H9 (cell line): ENCODE results near the gene GPR155. TPM values are rescaled to one million over a fixed set of nuclear protein-coding genes. Genes with fewer than 3 reads are reported as not detected.

Experiments
- DNase-seq: peaks from one replicate; pipeline ENCODE4 v3.0.0-alpha.2; 2017
- H2AFZ ChIP-seq: one replicate; pipeline ENCODE4 v1.6.1; 2013; ENCODE audit warnings: mild to moderate bottlenecking, low read length, control low read depth, moderate library complexity
- H2AK5ac ChIP-seq: 2 replicates; pipeline ENCODE4 v1.6.1; 2013; ENCODE audit warnings: low read length, control low read depth, mixed read lengths; ENCODE audit not compliant: insufficient read length
- H2BK120ac ChIP-seq: one replicate; pipeline ENCODE4 v1.6.1; 2013; ENCODE audit warnings: low read depth, mild to moderate bottlenecking, low read length, control low read depth, inconsistent platforms; ENCODE audit not compliant: poor library complexity, severe bottlenecking
- H2BK12ac ChIP-seq: 2 replicates; pipeline ENCODE4 v1.6.1; 2013; ENCODE audit warnings: low read length, control low read depth, mixed read lengths, low read depth; ENCODE audit not compliant: insufficient read length
- H2BK15ac ChIP-seq: 2 replicates; pipeline ENCODE4 v1.6.1; 2013; ENCODE audit warnings: low read depth, low read length, control low read depth
- H2BK20ac ChIP-seq: one replicate; pipeline ENCODE4 v1.6.1; 2013; ENCODE audit warnings: low read depth, mild to moderate bottlenecking, low read length, control low read depth, inconsistent platforms; ENCODE audit not compliant: poor library complexity, severe bottlenecking
- H2BK5ac ChIP-seq: 2 replicates; pipeline ENCODE4 v1.6.1; 2013; ENCODE audit warnings: low read length, control low read depth, mixed read lengths; ENCODE audit not compliant: insufficient read length
- H3K14ac ChIP-seq: 2 replicates; pipeline ENCODE4 v1.6.1; 2013; ENCODE audit warnings: low read length, control low read depth; ENCODE audit not compliant: insufficient read depth
- H3K18ac ChIP-seq: 2 replicates; pipeline ENCODE4 v1.6.1; 2013; ENCODE audit warnings: low read depth, mild to moderate bottlenecking, mixed read lengths, low read length, control low read depth; ENCODE audit not compliant: insufficient read length
- H3K23ac ChIP-seq: 2 replicates; pipeline ENCODE4 v1.6.1; 2013; ENCODE audit warnings: low read length, control low read depth, mixed read lengths, low read depth; ENCODE audit not compliant: insufficient read length
- H3K23me2 ChIP-seq: 2 replicates; pipeline ENCODE4 v1.6.1; 2013; ENCODE audit warnings: low read depth, mild to moderate bottlenecking, mixed read lengths, low read length, control low read depth; ENCODE audit not compliant: insufficient read length, poor library complexity, severe bottlenecking
- H3K27ac ChIP-seq: 2 replicates; pipeline ENCODE4 v1.5.1; 2013; ENCODE audit warnings: low read length, control low read depth, mixed read lengths, low read depth; ENCODE audit not compliant: insufficient read length
- H3K27me3 ChIP-seq: 2 replicates; pipeline ENCODE4 v1.6.1; 2013; ENCODE audit warnings: low read length, control low read depth, inconsistent platforms; ENCODE audit not compliant: insufficient read depth
- H3K4ac ChIP-seq: 2 replicates; pipeline ENCODE4 v1.6.1; 2013; ENCODE audit warnings: low read depth, mild to moderate bottlenecking, control low read depth, inconsistent platforms, low read length, moderate library complexity
- H3K4me1 ChIP-seq: 2 replicates; pipeline ENCODE4 v1.6.1; 2013; ENCODE audit warnings: low read length, control low read depth, inconsistent platforms; ENCODE audit not compliant: insufficient read depth
- H3K4me2 ChIP-seq: 2 replicates; pipeline ENCODE4 v1.6.1; 2013; ENCODE audit warnings: low read length, control low read depth, mixed read lengths; ENCODE audit not compliant: insufficient read length, insufficient read depth
- H3K56ac ChIP-seq: 2 replicates; pipeline ENCODE4 v1.6.1; 2013; ENCODE audit warnings: low read depth, mild to moderate bottlenecking, mixed read lengths, low read length, control low read depth; ENCODE audit not compliant: insufficient read length
- H3K79me1 ChIP-seq: 2 replicates; pipeline ENCODE4 v1.6.1; 2013; ENCODE audit warnings: low read depth, mild to moderate bottlenecking, moderate library complexity, low read length, control low read depth, inconsistent platforms; ENCODE audit not compliant: insufficient read depth, poor library complexity, severe bottlenecking
- H3K79me2 ChIP-seq: 2 replicates; pipeline ENCODE4 v1.6.1; 2013; ENCODE audit warnings: low read length, control low read depth, inconsistent platforms; ENCODE audit not compliant: insufficient read depth
- H3K9ac ChIP-seq: 2 replicates; pipeline ENCODE4 v1.6.1; 2013; ENCODE audit warnings: low read length, control low read depth, mixed read lengths; ENCODE audit not compliant: insufficient read length; ENCODE audit errors: extremely low read depth
- H3K9me3 ChIP-seq: one replicate; pipeline ENCODE4 v1.6.1; 2013; ENCODE audit warnings: low read depth, low read length, inconsistent platforms; ENCODE audit not compliant: control insufficient read depth
- H3T11ph ChIP-seq: one replicate; pipeline ENCODE4 v1.6.1; 2013; ENCODE audit warnings: mild to moderate bottlenecking, low read length, control low read depth, inconsistent platforms
- H4K20me1 ChIP-seq: one replicate; pipeline ENCODE4 v1.6.1; 2013; ENCODE audit not compliant: control insufficient read depth, insufficient read length, insufficient read depth
- H4K5ac ChIP-seq: 2 replicates; pipeline ENCODE4 v1.6.1; 2013; ENCODE audit warnings: low read depth, mild to moderate bottlenecking, mixed read lengths, low read length, control low read depth; ENCODE audit not compliant: insufficient read length
- H4K8ac ChIP-seq: replicated peaks from 2 replicates; pipeline ENCODE4 v1.6.1; 2013; ENCODE audit warnings: low read length, control low read depth, mixed read lengths, low read depth; ENCODE audit not compliant: insufficient read length
- H4K91ac ChIP-seq: 2 replicates; pipeline ENCODE4 v1.6.1; 2013; ENCODE audit warnings: low read depth, mild to moderate bottlenecking, moderate library complexity, mixed read lengths, low read length, control low read depth; ENCODE audit not compliant: insufficient read length
- H3K27ac Mint-ChIP-seq, 3 experiments: 2 replicates in 2 of 3; 3 replicates in 1 of 3; pipeline ENCODE4 v1.8.0; 2020 to 2021; ENCODE audit warnings: mixed read lengths in 3 of 3, mild to moderate bottlenecking in 1 of 3, moderate library complexity in 1 of 3
- H3K27me3 Mint-ChIP-seq: 2 replicates; pipeline ENCODE4 v1.8.0; 2021; ENCODE audit warnings: low read depth, mild to moderate bottlenecking, moderate library complexity, mixed read lengths
- H3K36me3 Mint-ChIP-seq, 3 experiments: 2 replicates in 2 of 3; 3 replicates in 1 of 3; pipeline ENCODE4 v1.8.0; 2020 to 2021; ENCODE audit warnings: low read depth in 3 of 3, mixed read lengths in 3 of 3; ENCODE audit not compliant: insufficient read depth in 1 of 3
- H3K4me1 Mint-ChIP-seq, 2 experiments: 2 replicates each; pipeline ENCODE4 v1.8.0; 2020; ENCODE audit warnings: mixed read lengths in 2 of 2
- H3K4me3 Mint-ChIP-seq, 2 experiments: 2 replicates in 1 of 2; 3 replicates in 1 of 2; pipeline ENCODE4 v1.8.0; 2020 to 2021; ENCODE audit warnings: mild to moderate bottlenecking in 2 of 2, mixed read lengths in 2 of 2, moderate library complexity in 1 of 2
- H3K9me3 Mint-ChIP-seq, 2 experiments: 2 replicates in 1 of 2; 3 replicates in 1 of 2; pipeline ENCODE4 v1.8.0; 2020; ENCODE audit warnings: mild to moderate bottlenecking in 2 of 2, mixed read lengths in 2 of 2, moderate library complexity in 1 of 2
- WGBS: extraction: QIAGEN DNeasy Blood & Tissue Kit; methylation state at CpG from one replicate; pipeline ENCODE4 v1.1.7; 2013; ENCODE audit warnings: missing lambda C conversion rate, low lambda C conversion rate, mixed read lengths; ENCODE audit not compliant: insufficient read length; ENCODE audit errors: extremely low coverage; 5-methylcytosine and 5-hydroxymethylcytosine counted together
- total RNA-seq: library from RNA; stranded (reverse); gene quantifications from 2 replicates; pipeline ENCODE4 v1.2.1, GENCODE V29; 2021
- TF ChIP-seq, protein P1 (sequence below): fragments of 200-600 bp; sonication (generic); conservative IDR thresholded peaks from 3 replicates; pipeline ENCODE4 v1.8.0; 2021; ENCODE audit warnings: antibody characterized with exemption, mild to moderate bottlenecking

GPR155 gene
- total RNA-seq, 1 experiment from 2014 or later: 0.35 TPM

DNA sequence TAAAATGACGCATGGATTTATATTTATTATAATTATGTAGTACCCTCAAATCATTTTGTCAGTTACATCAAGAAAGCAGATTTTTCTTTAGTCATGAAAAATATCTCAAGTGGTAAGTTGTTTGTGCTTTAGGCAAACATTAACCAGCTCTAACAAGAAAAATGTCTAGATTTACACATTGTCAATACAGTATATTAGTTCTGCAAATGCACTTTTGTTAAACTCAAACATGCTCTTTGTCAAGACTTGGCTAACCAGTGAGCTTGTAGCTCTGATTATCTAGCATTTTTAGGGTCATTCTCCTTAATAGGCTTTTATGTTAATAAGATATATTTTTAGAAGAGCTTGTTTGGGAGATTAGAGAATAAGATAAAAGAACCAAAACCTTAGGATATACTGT lies 58.6 kb downstream of the GPR155 start:
- Histone ChIP-seq H3K27ac (no peak overlapping the region), H2BK120ac (no peak overlapping the region), H4K20me1 (no peaks in the 10 kb centered on the region), H3K23me2 (no peaks in the 10 kb centered on the region), H3K4me1 (no peaks in the 10 kb centered on the region), H2BK12ac (no peak overlapping the region), H2BK15ac (no peak overlapping the region), H3K14ac (no peak overlapping the region), H3K9me3 (no peaks in the 10 kb centered on the region), H3K79me2 (no peaks in the 10 kb centered on the region), H3K27me3 (no peaks in the 10 kb centered on the region), H2AFZ (no peak overlapping the region), H3K9ac (no peak overlapping the region), H3K56ac (no peak overlapping the region), H4K91ac (no peak overlapping the region), H2AK5ac (no peak overlapping the region), H3K79me1 (no peaks in the 10 kb centered on the region), H4K5ac (no peak overlapping the region), H2BK20ac (no peak overlapping the region), H3T11ph (no peak overlapping the region), H3K23ac (no peak overlapping the region), H3K18ac (no peak overlapping the region), H4K8ac (no peak overlapping the region), H3K4me2 (no peak overlapping the region), H2BK5ac (no peak overlapping the region), H3K4ac (no peak overlapping the region)
- Mint-ChIP-seq H3K27ac (no peak overlapping the region), H3K4me1 (no peaks in the 10 kb centered on the region; a peak in 1 of 4 replicates), H3K27me3 (no peaks in the 10 kb centered on the region), H3K36me3 (peaks cover 5 to 19% (median 14%) of the 10 kb centered on the region in 3 experiments), H3K4me3 (no peak overlapping the region), H3K9me3 (peaks cover 2 to 3% of the 10 kb centered on the region in 2 experiments; a peak in 3 of 5 replicates)
- no peak for DNase-seq
- TF ChIP-seq, protein P1, sequence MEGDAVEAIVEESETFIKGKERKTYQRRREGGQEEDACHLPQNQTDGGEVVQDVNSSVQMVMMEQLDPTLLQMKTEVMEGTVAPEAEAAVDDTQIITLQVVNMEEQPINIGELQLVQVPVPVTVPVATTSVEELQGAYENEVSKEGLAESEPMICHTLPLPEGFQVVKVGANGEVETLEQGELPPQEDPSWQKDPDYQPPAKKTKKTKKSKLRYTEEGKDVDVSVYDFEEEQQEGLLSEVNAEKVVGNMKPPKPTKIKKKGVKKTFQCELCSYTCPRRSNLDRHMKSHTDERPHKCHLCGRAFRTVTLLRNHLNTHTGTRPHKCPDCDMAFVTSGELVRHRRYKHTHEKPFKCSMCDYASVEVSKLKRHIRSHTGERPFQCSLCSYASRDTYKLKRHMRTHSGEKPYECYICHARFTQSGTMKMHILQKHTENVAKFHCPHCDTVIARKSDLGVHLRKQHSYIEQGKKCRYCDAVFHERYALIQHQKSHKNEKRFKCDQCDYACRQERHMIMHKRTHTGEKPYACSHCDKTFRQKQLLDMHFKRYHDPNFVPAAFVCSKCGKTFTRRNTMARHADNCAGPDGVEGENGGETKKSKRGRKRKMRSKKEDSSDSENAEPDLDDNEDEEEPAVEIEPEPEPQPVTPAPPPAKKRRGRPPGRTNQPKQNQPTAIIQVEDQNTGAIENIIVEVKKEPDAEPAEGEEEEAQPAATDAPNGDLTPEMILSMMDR: no peak
- WGBS: no CpG with 5 or more reads among the region's 1 CpG
